GM11168 (cell line): ENCODE data around the gene PWP1.

Experiments
- in situ Hi-C: fragments of 300-500 bp; cut with MboI; formaldehyde crosslinking; loops from one replicate; pipeline ENCODE4 v1.12.0; 2022; ENCODE audit warnings: low sequenced_read_pairs; ENCODE audit not compliant: unreplicated experiment

The PWP1 gene

GRCh38 chr12:107731366-107731765 lies 45.8 kb downstream of the PWP1 start:
- in situ Hi-C loops = no loop called here

DNA sequence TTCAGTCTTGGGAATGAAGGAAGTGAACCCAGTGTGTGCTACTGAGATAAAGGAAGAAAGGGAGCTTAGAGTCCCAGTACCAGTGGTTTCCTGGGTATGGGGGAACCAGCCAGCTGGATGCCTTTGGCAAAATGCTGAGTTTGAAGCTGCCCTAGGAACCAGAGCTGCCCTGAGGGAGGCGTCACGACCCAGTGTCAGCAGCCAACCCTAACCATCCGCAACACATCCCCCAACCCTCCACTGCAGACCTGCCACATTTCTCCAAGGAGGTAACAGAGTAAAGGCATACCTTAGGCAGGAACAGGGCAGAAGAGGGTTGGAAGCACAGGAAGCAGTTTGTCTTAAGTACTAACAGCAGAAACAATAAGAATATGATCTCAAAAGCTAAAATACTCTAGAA lies 46.8 kb downstream of the PWP1 start:
- in situ Hi-C loops = no loop called here

GRCh38 chr12:107734139-107734538 lies 48.5 kb downstream of the PWP1 start:
- in situ Hi-C loops = no loop called here

GRCh38 chr12:107735763-107736162 lies 50.2 kb downstream of the PWP1 start:
- in situ Hi-C loops = no loop called here

- in situ Hi-C loops = no loop called here
These were observed 51.3 kb downstream of the PWP1 start for GRCh38 chr12:107736914-107737313.

GRCh38 chr12:107748472-107748871 lies 62.9 kb downstream of the PWP1 start:
- in situ Hi-C loops = no loop called here

GRCh38 chr12:107749083-107749482 lies 63.5 kb downstream of the PWP1 start:
- in situ Hi-C loops = no loop called here

- in situ Hi-C loops = loop anchor here (5.0 kb wide), 1 partner anchor 123 kb away; no protein-coding TSS in a partner anchor
These were observed 73.8 kb downstream of the PWP1 start for GRCh38 chr12:107759410-107759809.

DNA sequence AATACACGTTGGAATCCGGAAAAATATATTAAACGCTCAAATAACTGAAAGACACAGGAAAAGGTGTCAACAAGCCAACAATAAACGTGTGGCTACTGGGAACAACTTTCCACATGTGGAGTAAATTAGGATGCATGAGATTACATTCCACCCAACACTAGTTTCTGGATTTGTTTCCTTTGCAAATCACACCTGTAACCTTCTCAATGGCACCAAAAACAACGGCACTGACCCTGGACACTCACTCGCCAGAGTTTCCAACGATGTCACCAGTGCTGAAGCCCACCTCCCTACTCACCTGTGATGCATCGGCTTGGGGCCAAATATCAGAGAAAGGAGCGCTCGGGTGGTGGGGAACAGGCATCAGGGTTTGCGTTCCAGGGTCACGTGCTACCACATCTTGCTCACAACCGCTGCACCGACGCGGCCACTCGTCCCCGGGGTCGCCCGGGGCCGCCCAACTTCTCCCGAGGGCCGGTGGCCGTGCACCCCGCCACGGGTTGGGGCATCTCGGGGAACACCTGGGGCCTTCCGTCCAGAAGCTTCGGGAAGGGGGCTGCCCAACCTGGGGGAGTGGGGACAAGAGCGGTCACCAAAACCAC lies 74.7 kb downstream of the PWP1 start:
- in situ Hi-C loops = no loop called here

GRCh38 chr12:107760809-107761501 lies 75.4 kb downstream of the PWP1 start, which contains the start of gene PRDM4:
TSS of gene PRDM4 (minus strand) at chr12:107761137. CDS start at chr12:107760515, 622 bp downstream.
- in situ Hi-C loops = no loop called here

GRCh38 chr12:107761502-107761904 lies 75.9 kb downstream of the PWP1 start:
- in situ Hi-C loops = no loop called here
